ENCODE measurements around the gene BRD3. TPM values are rescaled to one million over a fixed set of nuclear protein-coding genes. Genes with fewer than 3 reads are reported as not detected.
A peak's percentile ranks its signal among the peaks of the same experiment; 100 is the strongest.

The BRD3 gene
- total and polyA plus RNA-seq, 9 donors: 16.8 to 77.9 (median 62.6) TPM

- Histone ChIP-seq H3K4me3 (ENCODE audit: low read length) (no peak overlapping the region), H3K36me3 (ENCODE audit: control insufficient read depth, insufficient read depth, low read length) (peaks cover 95% of the 10 kb centered on the region), H3K4me1 (ENCODE audit: control insufficient read depth, insufficient read depth, low read length) (peaks cover 23% of the 10 kb centered on the region), H3K27me3 (ENCODE audit: control insufficient read depth, insufficient read depth, low read length) (no peaks in the 10 kb centered on the region), H3K27ac (ENCODE audit: low read length) (no peak overlapping the region), H3K9me3 (replicated peaks; ENCODE audit: control insufficient read depth, low read depth, low read length) (no peaks in the 10 kb centered on the region)
- DNase-seq: peak; percentile 45
- 69% methylated on average over 20 of the region's 20 CpGs for WGBS (ENCODE audit: insufficient coverage)
Measured at GRCh38 chr9:134049236-134049635, 18.6 kb downstream of the BRD3 start.

GRCh38 chr9:134048582-134048968 lies 19.3 kb downstream of the BRD3 start:
- no peaks in the 10 kb centered on the region for H3K9me3 ChIP-seq (replicated peaks; ENCODE audit: control insufficient read depth, low read depth, low read length)
- H3K4me3 ChIP-seq (ENCODE audit: low read length): no peak overlapping the region
- peaks cover 17% of the 10 kb centered on the region for H3K4me1 ChIP-seq (ENCODE audit: control insufficient read depth, insufficient read depth, low read length)
- no peaks in the 10 kb centered on the region for H3K27me3 ChIP-seq (ENCODE audit: control insufficient read depth, insufficient read depth, low read length)
- H3K27ac ChIP-seq (ENCODE audit: low read length): no peak overlapping the region
- peaks cover 95% of the 10 kb centered on the region for H3K36me3 ChIP-seq (ENCODE audit: control insufficient read depth, insufficient read depth, low read length)
- DNase-seq: no peak
- WGBS (ENCODE audit: insufficient coverage): 89% methylated on average over 12 of the region's 12 CpGs

- H3K4me3 ChIP-seq (ENCODE audit: low read length): no peak overlapping the region
- WGBS (ENCODE audit: insufficient coverage): 91% methylated on average over 53 of the region's 53 CpGs
- H3K27me3 ChIP-seq (ENCODE audit: control insufficient read depth, insufficient read depth, low read length): no peaks in the 10 kb centered on the region
- peaks cover 11% of the 10 kb centered on the region for H3K4me1 ChIP-seq (ENCODE audit: control insufficient read depth, insufficient read depth, low read length)
- H3K36me3 ChIP-seq (ENCODE audit: control insufficient read depth, insufficient read depth, low read length): peaks cover 95% of the 10 kb centered on the region
- H3K9me3 ChIP-seq (replicated peaks; ENCODE audit: control insufficient read depth, low read depth, low read length): no peaks in the 10 kb centered on the region
- no peak overlapping the region for H3K27ac ChIP-seq (ENCODE audit: low read length)
- no peak for DNase-seq
Measured at GRCh38 chr9:134047868-134048581, 19.8 kb downstream of the BRD3 start.

GRCh38 chr9:134046894-134047681 lies 20.7 kb downstream of the BRD3 start:
- H3K9me3 ChIP-seq (replicated peaks; ENCODE audit: control insufficient read depth, low read depth, low read length): no peaks in the 10 kb centered on the region
- peaks cover 10% of the 10 kb centered on the region for H3K4me1 ChIP-seq (ENCODE audit: control insufficient read depth, insufficient read depth, low read length)
- H3K27me3 ChIP-seq (ENCODE audit: control insufficient read depth, insufficient read depth, low read length): no peaks in the 10 kb centered on the region
- H3K27ac ChIP-seq (ENCODE audit: low read length): no peak overlapping the region
- no peak overlapping the region for H3K4me3 ChIP-seq (ENCODE audit: low read length)
- no peak for DNase-seq
- peaks cover 93% of the 10 kb centered on the region for H3K36me3 ChIP-seq (ENCODE audit: control insufficient read depth, insufficient read depth, low read length)
- WGBS (ENCODE audit: insufficient coverage): 68% methylated on average over 14 of the region's 21 CpGs

- DNase-seq: no peak
- WGBS (ENCODE audit: insufficient coverage): 86% methylated on average over 18 of the region's 26 CpGs
- H3K27ac ChIP-seq (ENCODE audit: low read length): no peak overlapping the region
- H3K4me1 ChIP-seq (ENCODE audit: control insufficient read depth, insufficient read depth, low read length): peaks cover 21% of the 10 kb centered on the region
- H3K36me3 ChIP-seq (ENCODE audit: control insufficient read depth, insufficient read depth, low read length): peaks cover 94% of the 10 kb centered on the region
- H3K27me3 ChIP-seq (ENCODE audit: control insufficient read depth, insufficient read depth, low read length): no peaks in the 10 kb centered on the region
- no peak overlapping the region for H3K4me3 ChIP-seq (ENCODE audit: low read length)
- H3K9me3 ChIP-seq (replicated peaks; ENCODE audit: control insufficient read depth, low read depth, low read length): no peaks in the 10 kb centered on the region
Measured at GRCh38 chr9:134045841-134046544, 21.8 kb downstream of the BRD3 start.

GRCh38 chr9:134044944-134045343 lies 22.9 kb downstream of the BRD3 start:
- peaks cover 31% of the 10 kb centered on the region for H3K4me1 ChIP-seq (ENCODE audit: control insufficient read depth, insufficient read depth, low read length)
- H3K36me3 ChIP-seq (ENCODE audit: control insufficient read depth, insufficient read depth, low read length): peaks cover 91% of the 10 kb centered on the region
- no peak overlapping the region for H3K27ac ChIP-seq (ENCODE audit: low read length)
- 90% methylated on average over 12 of the region's 12 CpGs for WGBS (ENCODE audit: insufficient coverage)
- no peak overlapping the region for H3K4me3 ChIP-seq (ENCODE audit: low read length)
- DNase-seq: no peak
- H3K27me3 ChIP-seq (ENCODE audit: control insufficient read depth, insufficient read depth, low read length): no peaks in the 10 kb centered on the region
- H3K9me3 ChIP-seq (replicated peaks; ENCODE audit: control insufficient read depth, low read depth, low read length): no peaks in the 10 kb centered on the region

- H3K27me3 ChIP-seq (ENCODE audit: control insufficient read depth, insufficient read depth, low read length): no peaks in the 10 kb centered on the region
- peaks cover 91% of the 10 kb centered on the region for H3K36me3 ChIP-seq (ENCODE audit: control insufficient read depth, insufficient read depth, low read length)
- H3K27ac ChIP-seq (ENCODE audit: low read length): no peak overlapping the region
- 78% methylated on average over 11 of the region's 11 CpGs for WGBS (ENCODE audit: insufficient coverage)
- H3K9me3 ChIP-seq (replicated peaks; ENCODE audit: control insufficient read depth, low read depth, low read length): peaks cover 3% of the 10 kb centered on the region
- peaks cover 32% of the 10 kb centered on the region for H3K4me1 ChIP-seq (ENCODE audit: control insufficient read depth, insufficient read depth, low read length)
- no peak for DNase-seq
- H3K4me3 ChIP-seq (ENCODE audit: low read length): no peak overlapping the region
Measured at GRCh38 chr9:134043531-134043988, 24.3 kb downstream of the BRD3 start.

- Histone ChIP-seq H3K4me1 (ENCODE audit: control insufficient read depth, insufficient read depth, low read length) (peaks cover 32% of the 10 kb centered on the region), H3K9me3 (replicated peaks; ENCODE audit: control insufficient read depth, low read depth, low read length) (peaks cover 3% of the 10 kb centered on the region), H3K36me3 (ENCODE audit: control insufficient read depth, insufficient read depth, low read length) (peaks cover 79% of the 10 kb centered on the region), H3K27me3 (ENCODE audit: control insufficient read depth, insufficient read depth, low read length) (no peaks in the 10 kb centered on the region), H3K27ac (ENCODE audit: low read length) (no peak overlapping the region), H3K4me3 (ENCODE audit: low read length) (no peak overlapping the region)
- 89% methylated on average over 16 of the region's 16 CpGs for WGBS (ENCODE audit: insufficient coverage)
- no peak for DNase-seq
Measured at GRCh38 chr9:134041649-134041962, 26.2 kb downstream of the BRD3 start.

- H3K27me3 ChIP-seq (ENCODE audit: control insufficient read depth, insufficient read depth, low read length): no peaks in the 10 kb centered on the region
- peaks cover 32% of the 10 kb centered on the region for H3K4me1 ChIP-seq (ENCODE audit: control insufficient read depth, insufficient read depth, low read length)
- no peak for DNase-seq
- WGBS (ENCODE audit: insufficient coverage): 57% methylated on average over 21 of the region's 21 CpGs
- H3K9me3 ChIP-seq (replicated peaks; ENCODE audit: control insufficient read depth, low read depth, low read length): peaks cover 3% of the 10 kb centered on the region
- H3K27ac ChIP-seq (ENCODE audit: low read length): peak overlapping the region; percentile 47
- peaks cover 79% of the 10 kb centered on the region for H3K36me3 ChIP-seq (ENCODE audit: control insufficient read depth, insufficient read depth, low read length)
- no peak overlapping the region for H3K4me3 ChIP-seq (ENCODE audit: low read length)
Measured at GRCh38 chr9:134040781-134041648, 26.8 kb downstream of the BRD3 start.
